PC-3 (cell line): Measurements from ENCODE around the gene TNIP1. TPM values are rescaled to one million over a fixed set of nuclear protein-coding genes. Genes with fewer than 3 reads are reported as not detected.
A peak's percentile ranks its signal among the peaks of the same experiment; 100 is the strongest.

Experiments used
- ATAC-seq: fragments of 200-7000 bp; cut with Tn5 transposase; 2 replicates; pipeline ENCODE4 v1.9.1; 2020; ENCODE audit warnings: mild to moderate bottlenecking, moderate library complexity
- Bru-seq: library from RNA; stranded (reverse); fragments of 400-500 nt; gene quantifications from one replicate; lab custom pipeline; 2021; lab: Mats Ljungman, UMichigan
- BruChase-seq, 2 experiments: library from RNA; stranded (reverse); fragments of 400-500 nt; gene quantifications; one replicate each; lab custom pipeline; 2021; lab: Mats Ljungman, UMichigan
- BruUV-seq: library from RNA; stranded (reverse); fragments of 400-500 nt; replicated peaks from 2 replicates; lab custom pipeline; 2021; lab: Mats Ljungman, UMichigan
- CTCF ChIA-PET: fragments of 300-600 bp; sonication (Branson Sonifier 250); formaldehyde crosslinking; loops from one replicate; lab custom pipeline; 2022; ENCODE audit warnings: antibody characterized with exemption; lab: Charles Lee
- POLR2A ChIA-PET: fragments of 300-600 bp; sonication (Branson Sonifier 250); formaldehyde crosslinking; loops from one replicate; lab custom pipeline; 2022; ENCODE audit warnings: antibody characterized with exemption; ENCODE audit not compliant: unreplicated experiment; lab: Charles Lee
- DNase-seq: peaks from one replicate; pipeline ENCODE4 v3.0.0-alpha.2; 2015
- H2AFZ ChIP-seq: fragments of 300-600 bp; sonication (generic); 2 replicates; pipeline ENCODE4 v1.6.0; 2016; ENCODE audit warnings: antibody characterized with exemption, low read length
- H3F3A ChIP-seq: fragments of 300-600 bp; sonication (generic); one replicate; pipeline ENCODE4 v1.6.0; 2017; ENCODE audit warnings: antibody characterized with exemption, low read length, control low read depth, mild to moderate bottlenecking; ENCODE audit not compliant: unreplicated experiment
- H3K27ac ChIP-seq: fragments of 300-600 bp; sonication (generic); 2 replicates; pipeline ENCODE4 v1.5.1; 2016; ENCODE audit warnings: mild to moderate bottlenecking, low read length
- H3K27me3 ChIP-seq: fragments of 300-600 bp; sonication (generic); 2 replicates; pipeline ENCODE4 v1.6.1; 2016; ENCODE audit warnings: low read length, mixed read lengths
- H3K36me3 ChIP-seq: fragments of 300-600 bp; sonication (generic); 2 replicates; pipeline ENCODE4 v1.6.1; 2016; ENCODE audit warnings: low read depth, mixed run types, low read length, mixed read lengths
- H3K4me1 ChIP-seq: fragments of 300-600 bp; sonication (generic); 2 replicates; pipeline ENCODE4 v1.5.1; 2016; ENCODE audit warnings: low read length; ENCODE audit not compliant: insufficient read depth
- H3K4me2 ChIP-seq: fragments of 300-600 bp; sonication (generic); 2 replicates; pipeline ENCODE4 v1.6.0; 2016; ENCODE audit warnings: low read length
- H3K4me3 ChIP-seq: fragments of 300-600 bp; sonication (generic); 2 replicates; pipeline ENCODE4 v1.5.1; 2016; ENCODE audit warnings: mild to moderate bottlenecking, low read length, mixed read lengths
- H3K79me2 ChIP-seq: fragments of 300-600 bp; sonication (generic); 2 replicates; pipeline ENCODE4 v1.6.1; 2017; ENCODE audit warnings: low read length, mixed read lengths
- H3K9ac ChIP-seq: fragments of 300-600 bp; sonication (generic); 2 replicates; pipeline ENCODE4 v1.6.0; 2016; ENCODE audit warnings: mild to moderate bottlenecking, low read length
- H3K9me2 ChIP-seq: fragments of 300-600 bp; sonication (generic); replicated peaks from 2 replicates; pipeline ENCODE4 v1.6.1; 2016; ENCODE audit warnings: mixed run types, low read length, mixed read lengths
- H3K9me3 ChIP-seq: fragments of 300-600 bp; sonication (generic); 2 replicates; pipeline ENCODE4 v1.6.1; 2016; ENCODE audit warnings: low read length, mixed read lengths
- H4K20me1 ChIP-seq: fragments of 300-600 bp; sonication (generic); 2 replicates; pipeline ENCODE4 v1.6.1; 2016; ENCODE audit warnings: low read length, mixed read lengths
- CTCF ChIP-seq: fragments of 300-600 bp; sonication (generic); conservative IDR thresholded peaks from 2 replicates; pipeline ENCODE4 v1.5.1; 2017; ENCODE audit warnings: antibody characterized with exemption, low read depth, mild to moderate bottlenecking, low read length
- EZH2 ChIP-seq: fragments of 300-600 bp; sonication (generic); IDR thresholded peaks from one replicate; pipeline ENCODE4 v1.6.1; 2017; ENCODE audit warnings: antibody characterized with exemption, mild to moderate bottlenecking, low read length; ENCODE audit not compliant: unreplicated experiment
- EZH2phosphoT487 ChIP-seq: fragments of 300-600 bp; sonication (generic); IDR thresholded peaks from 2 replicates; pipeline ENCODE4 v1.6.1; 2018; ENCODE audit warnings: mild to moderate bottlenecking, antibody characterized with exemption, low read length, borderline replicate concordance
- intact Hi-C: fragments of 100-400 bp; cut with micrococcal nuclease; formaldehyde crosslinking; loops from 2 replicates; pipeline ENCODE4 v1.9.0; 2023
- long read RNA-seq: library from polyadenylated mRNA; unstranded; transcript quantifications from one replicate; pipeline ENCODE4 v2.0.0, GENCODE V29; 2021; ENCODE audit not compliant: unreplicated experiment
- total RNA-seq: library from RNA; depleted of rRNA; stranded (reverse); fragments of >200 nt; gene quantifications from 2 replicates; pipeline ENCODE4 v1.2.3, GENCODE V29; 2014; rRNA removed

TNIP1 gene, protein sequence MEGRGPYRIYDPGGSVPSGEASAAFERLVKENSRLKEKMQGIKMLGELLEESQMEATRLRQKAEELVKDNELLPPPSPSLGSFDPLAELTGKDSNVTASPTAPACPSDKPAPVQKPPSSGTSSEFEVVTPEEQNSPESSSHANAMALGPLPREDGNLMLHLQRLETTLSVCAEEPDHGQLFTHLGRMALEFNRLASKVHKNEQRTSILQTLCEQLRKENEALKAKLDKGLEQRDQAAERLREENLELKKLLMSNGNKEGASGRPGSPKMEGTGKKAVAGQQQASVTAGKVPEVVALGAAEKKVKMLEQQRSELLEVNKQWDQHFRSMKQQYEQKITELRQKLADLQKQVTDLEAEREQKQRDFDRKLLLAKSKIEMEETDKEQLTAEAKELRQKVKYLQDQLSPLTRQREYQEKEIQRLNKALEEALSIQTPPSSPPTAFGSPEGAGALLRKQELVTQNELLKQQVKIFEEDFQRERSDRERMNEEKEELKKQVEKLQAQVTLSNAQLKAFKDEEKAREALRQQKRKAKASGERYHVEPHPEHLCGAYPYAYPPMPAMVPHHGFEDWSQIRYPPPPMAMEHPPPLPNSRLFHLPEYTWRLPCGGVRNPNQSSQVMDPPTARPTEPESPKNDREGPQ
- total RNA-seq (90.0 and 139 TPM in 2 replicates), Bru-seq, nascent RNA (percentile 81 among the genes with signal in this experiment), BruChase-seq, experiment 1, labeled RNA remaining after a 6-hour chase (percentile 76 among the genes with signal in this experiment), BruChase-seq, experiment 2, labeled RNA remaining after a 2-hour chase (percentile 76 among the genes with signal in this experiment)
- long read RNA-seq, transcript TNIP1-202 (18 exons, 2,935 nt) = minor isoform, 5 of 133 reads
- long read RNA-seq, transcript TNIP1-205 (18 exons, 2,200 nt) = minor isoform, 5 of 133 reads
- long read RNA-seq, transcript TNIP1-211 (18 exons, 2,274 nt) = major isoform, 58 of 133 reads
- long read RNA-seq, transcript TNIP1-208 (17 exons, 2,680 nt) = minor isoform, 11 of 133 reads
- long read RNA-seq, partial matches to known transcripts = 22 of 133 reads
- long read RNA-seq, other reads (novel, unspliced or antisense) = 27 of 133 reads

GRCh38 chr5:151080613-151081430 is at the start of gene TNIP1:
Gene TNIP1, minus strand, starts transcription at chr5:151081034. Its CDS starts 15,939 bp downstream, at chr5:151065095.
- Histone ChIP-seq H3F3A (peaks cover 8% of the 10 kb centered on the region), H3K4me2 (peak within 1 kb of the TSS; percentile 95), H3K4me1 (peaks cover 84% of the 10 kb centered on the region), H3K79me2 (peaks cover 61% of the 10 kb centered on the region), H2AFZ (peak within 1 kb of the TSS; percentile 66), H3K4me3 (peak within 1 kb of the TSS; percentile 94), H3K9me3 (no peaks in the 10 kb centered on the region), H4K20me1 (peaks cover 6% of the 10 kb centered on the region; the same call in 1 of the 2 replicates), H3K27me3 (no peaks in the 10 kb centered on the region), H3K9ac (peak within 1 kb of the TSS; percentile 98), H3K27ac (peak within 1 kb of the TSS; percentile 92), H3K9me2 (no peaks in the 10 kb centered on the region), H3K36me3 (peaks cover 14% of the 10 kb centered on the region; the same call in 1 of the 2 replicates)
- ATAC-seq (peak; percentile 86), DNase-seq (peak; percentile 94)
- TF ChIP-seq CTCF (no peak), EZH2 (no peak), EZH2phosphoT487 (no peak)
- CTCF ChIA-PET = no interaction called here
- no TSS peak for BruUV-seq
- POLR2A ChIA-PET = no interaction called here
- intact Hi-C loops = loop anchor here (2.0 kb wide), 2 partner anchors 26 to 58 kb away; no protein-coding TSS in a partner anchor

GRCh38 chr5:151130235-151130921 is 49.5 kb upstream of the TNIP1 start:
- TF ChIP-seq EZH2phosphoT487 (no peak), CTCF (no peak), EZH2 (no peak)
- no peak for ATAC-seq
- intact Hi-C loops = no loop called here
- Histone ChIP-seq H3K9me3 (no peaks in the 10 kb centered on the region), H3K79me2 (no peaks in the 10 kb centered on the region), H3K4me3 (no peak overlapping the region), H3K4me2 (no peak overlapping the region), H3K27me3 (no peaks in the 10 kb centered on the region), H3K4me1 (no peaks in the 10 kb centered on the region), H3K9ac (no peak overlapping the region), H3F3A (no peaks in the 10 kb centered on the region), H3K9me2 (no peaks in the 10 kb centered on the region), H4K20me1 (no peaks in the 10 kb centered on the region), H3K36me3 (peaks cover 18% of the 10 kb centered on the region), H3K27ac (no peak overlapping the region), H2AFZ (no peak overlapping the region)
- ChIA-PET POLR2A (no interaction called here), CTCF (no interaction called here)
- no TSS peak for BruUV-seq
- no peak for DNase-seq
